ENCODE results near the gene ZSWIM8.

- TF ChIP-seq ZNF521 (tag by site-specific recombination; IDR thresholded peaks at IDR 0.05) (no peak), ZNF426 (tag by site-specific recombination; IDR thresholded peaks at IDR 0.05) (no peak), ZNF311 (tag by site-specific recombination; IDR thresholded peaks at IDR 0.05; ENCODE audit: borderline replicate concordance) (no peak), CTCF (tag by site-specific recombination; IDR thresholded peaks at IDR 0.05) (no peak), KLF8 (tag by site-specific recombination; IDR thresholded peaks at IDR 0.05) (no peak), ZNF473 (tag by site-specific recombination; IDR thresholded peaks at IDR 0.05) (no peak), ZBTB26 (tag by site-specific recombination; optimal IDR thresholded peaks at IDR 0.05) (no peak)
Measured at GRCh38 chr10:73802276-73802991, 17.0 kb downstream of the ZSWIM8 start.

Data from HEK293 (cell line).